HG02885 (cell line): ENCODE results near the gene CORO2A.

Source experiments
- ATAC-seq: cut with Tn5 transposase; IDR thresholded peaks from one replicate; pipeline ENCODE4 v1.9.1; 2021; ENCODE audit warnings: mild to moderate bottlenecking; ENCODE audit not compliant: unreplicated experiment, poor library complexity

The CORO2A gene

DNA sequence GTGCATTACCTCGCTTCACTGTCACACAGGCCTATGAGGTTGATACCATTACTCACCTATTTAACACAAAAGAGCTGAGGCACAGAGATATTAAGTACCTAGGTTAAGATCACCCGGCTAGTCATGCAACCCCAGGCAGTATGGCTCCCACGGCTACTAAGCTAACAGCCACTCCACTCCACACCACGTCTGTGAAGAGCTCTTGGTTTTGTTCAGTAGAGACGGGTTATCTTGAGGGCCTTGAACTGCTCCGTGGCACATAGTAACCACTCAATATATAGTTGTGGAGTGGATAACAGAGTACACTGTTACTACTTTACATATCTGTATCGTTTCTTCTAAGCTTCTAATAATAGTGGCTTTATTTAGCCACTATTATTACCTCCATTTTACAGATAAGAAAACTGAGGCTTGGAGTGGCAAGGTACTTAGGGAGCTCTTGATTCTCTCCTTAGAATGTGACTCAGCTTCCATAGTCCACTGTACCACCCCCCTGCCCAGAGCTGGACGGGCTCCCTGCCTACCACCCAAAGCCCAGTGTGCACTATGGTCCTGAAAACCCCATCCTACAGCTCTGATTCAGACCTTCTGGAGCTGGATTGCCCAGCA is 1.0 kb upstream of the CORO2A start:
- ATAC-seq, result no peak

DNA sequence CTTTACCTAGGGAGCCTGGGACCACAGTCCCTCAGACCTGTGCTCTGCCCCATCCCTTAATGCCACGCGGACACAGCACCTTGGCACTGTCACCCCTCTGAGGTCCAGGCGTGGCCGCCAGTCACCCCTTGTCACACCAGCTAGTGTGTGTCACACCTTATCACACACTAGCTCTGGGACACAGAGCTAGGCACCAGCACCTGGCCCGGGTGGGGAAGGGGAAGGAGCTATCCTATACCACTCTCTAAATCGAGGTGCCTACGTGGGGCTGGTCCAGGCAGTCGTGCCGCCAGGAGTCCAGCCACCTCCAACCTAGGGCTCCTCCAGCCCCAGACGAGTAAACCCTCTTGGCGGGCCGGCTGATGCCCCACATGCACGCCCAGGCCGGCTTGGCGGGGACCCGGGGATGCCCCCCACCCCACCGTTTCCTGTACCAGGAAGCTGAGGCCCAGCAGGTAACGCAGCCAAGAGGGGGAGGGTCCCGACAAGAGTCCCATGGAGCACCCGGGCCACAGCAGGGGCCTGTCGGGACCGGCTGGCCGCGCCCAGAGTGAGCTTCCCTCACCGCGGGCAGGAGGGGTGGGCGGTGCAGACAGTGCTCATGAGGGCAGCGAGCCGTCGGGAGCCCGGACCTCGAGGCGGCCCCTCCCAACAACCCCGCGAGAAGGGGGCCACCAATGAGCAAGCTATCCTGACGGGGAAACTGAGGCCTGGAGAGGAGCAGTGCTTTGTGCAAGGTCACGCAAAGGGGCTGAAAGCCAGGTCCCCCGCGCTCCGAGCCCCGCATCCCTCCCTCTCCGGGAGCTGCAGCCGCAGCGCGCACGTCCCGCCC is 550 bp downstream of the CORO2A start:
- ATAC-seq, result no peak

DNA sequence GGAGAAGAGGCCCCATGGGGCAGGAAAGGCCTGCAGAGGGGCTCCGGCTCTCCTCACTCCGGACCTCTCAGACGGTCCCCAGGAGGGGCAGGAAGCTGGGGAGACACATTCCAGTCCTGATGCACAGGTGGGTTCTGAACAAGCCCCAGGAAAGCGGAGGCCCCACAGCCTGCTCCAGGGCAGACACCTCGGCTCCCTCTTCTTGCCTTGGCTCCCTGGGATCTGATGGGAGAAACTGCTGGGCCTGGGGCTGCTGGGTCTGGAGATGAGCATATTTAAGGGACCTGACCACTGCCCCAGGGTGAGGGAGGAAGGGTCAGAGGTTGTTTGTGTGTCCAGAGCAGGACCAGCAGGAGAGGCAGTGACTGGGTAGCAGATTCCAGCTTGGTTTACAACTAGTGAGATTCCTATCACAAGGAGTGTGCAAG is 1.2 kb downstream of the CORO2A start:
- ATAC-seq, result no peak

DNA sequence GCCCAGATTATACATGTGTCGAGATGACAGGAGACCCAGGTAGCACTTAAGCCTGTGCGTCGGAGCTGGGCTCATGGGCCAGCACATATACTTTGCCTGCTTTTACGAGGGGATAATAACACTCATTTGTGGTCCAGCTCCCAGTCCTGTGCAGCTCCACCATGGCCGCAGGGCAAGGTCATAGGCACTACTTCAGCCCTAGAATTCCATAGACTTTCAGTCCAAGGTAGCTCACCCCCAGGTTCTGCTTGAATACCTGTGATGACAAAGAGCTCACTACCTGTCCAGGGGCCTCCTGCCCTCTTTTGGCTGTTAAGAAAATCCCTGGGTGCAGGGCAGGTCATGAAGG is 1.7 kb downstream of the CORO2A start:
- no peak for ATAC-seq

DNA sequence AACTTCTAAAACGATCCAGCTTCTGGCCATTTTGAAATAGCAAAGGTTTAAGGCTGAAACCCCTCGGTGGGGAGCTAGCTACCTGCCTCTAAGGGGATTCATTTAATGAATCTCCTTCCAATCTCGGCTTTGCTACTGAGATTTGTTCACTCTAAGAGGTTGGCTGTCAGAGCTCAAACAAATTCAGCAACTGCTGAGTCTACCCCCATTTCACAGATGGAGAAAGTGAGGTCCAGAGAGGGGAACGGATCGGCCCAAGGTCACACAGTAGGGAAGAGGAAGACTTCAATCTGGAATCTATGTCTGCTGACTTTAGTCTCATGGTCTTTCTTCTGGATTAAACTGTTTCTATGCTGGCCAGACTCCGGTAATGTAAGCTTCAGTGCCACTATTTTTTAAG is 3.0 kb downstream of the CORO2A start:
- no peak for ATAC-seq

DNA sequence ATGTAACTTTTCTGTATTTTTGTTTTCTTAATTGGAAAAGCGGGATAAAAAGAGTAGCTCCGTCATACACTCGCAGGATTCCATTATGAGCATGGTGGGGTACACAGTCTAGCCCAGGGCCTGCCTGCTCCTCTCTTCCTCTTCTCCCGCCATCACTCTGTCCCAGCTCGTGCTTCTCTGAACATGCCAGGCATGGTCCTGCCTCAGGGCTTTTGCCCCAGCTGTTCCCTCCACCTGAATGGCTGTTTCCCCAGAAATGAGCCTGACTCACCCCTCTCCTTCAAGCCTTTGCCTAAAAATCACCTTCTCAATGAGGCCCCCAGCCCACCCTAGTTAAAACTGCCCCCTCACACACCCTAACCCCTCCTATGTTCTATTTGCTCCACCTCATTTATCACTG is 4.5 kb downstream of the CORO2A start:
- no peak for ATAC-seq

DNA sequence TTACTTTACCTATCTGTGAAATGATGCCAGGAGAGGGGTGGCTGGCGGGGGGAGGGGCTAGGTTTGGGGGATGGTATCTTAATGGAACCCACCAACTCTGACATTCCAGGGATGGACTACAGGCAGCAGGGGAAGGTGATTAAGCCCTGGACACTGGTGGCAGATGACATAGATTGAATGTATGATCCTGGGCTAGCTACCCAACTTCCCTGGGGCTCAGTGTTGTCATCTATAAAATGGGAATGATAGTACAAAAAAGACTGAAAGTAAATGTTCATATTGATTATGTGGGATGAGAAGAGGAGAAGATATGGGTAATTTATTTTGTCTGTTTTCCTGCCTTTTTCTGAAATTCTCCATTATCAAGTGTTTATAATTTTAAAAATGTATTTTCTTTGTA is 6.2 kb downstream of the CORO2A start:
- ATAC-seq, result no peak

DNA sequence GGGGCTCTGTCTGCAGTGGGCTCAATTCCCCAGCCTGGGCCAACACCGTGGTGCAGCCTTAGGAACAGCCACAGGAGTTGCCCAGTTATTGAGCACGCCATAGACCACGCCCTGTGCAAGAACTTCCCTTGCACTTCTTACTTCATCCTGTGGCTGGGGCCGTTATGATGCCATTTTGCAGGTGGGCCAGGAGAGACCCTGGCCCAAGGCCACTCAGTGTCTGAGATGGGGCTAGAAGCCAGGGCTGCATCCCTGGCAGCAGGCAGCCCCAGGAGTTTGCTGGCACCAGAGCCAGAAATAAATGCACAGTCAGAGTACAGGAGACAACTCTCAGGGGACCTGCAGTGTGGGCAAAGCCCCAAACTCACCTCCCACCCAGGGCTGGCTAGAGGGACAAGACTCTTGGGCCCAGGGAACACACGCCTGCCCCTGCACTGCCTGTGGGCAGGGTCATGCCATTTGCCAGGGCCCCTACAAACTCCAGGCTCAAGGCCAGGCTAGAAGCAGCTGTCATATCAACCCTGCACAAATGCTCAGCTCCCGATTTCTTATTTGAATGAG is 6.7 kb downstream of the CORO2A start:
- ATAC-seq, result no peak

DNA sequence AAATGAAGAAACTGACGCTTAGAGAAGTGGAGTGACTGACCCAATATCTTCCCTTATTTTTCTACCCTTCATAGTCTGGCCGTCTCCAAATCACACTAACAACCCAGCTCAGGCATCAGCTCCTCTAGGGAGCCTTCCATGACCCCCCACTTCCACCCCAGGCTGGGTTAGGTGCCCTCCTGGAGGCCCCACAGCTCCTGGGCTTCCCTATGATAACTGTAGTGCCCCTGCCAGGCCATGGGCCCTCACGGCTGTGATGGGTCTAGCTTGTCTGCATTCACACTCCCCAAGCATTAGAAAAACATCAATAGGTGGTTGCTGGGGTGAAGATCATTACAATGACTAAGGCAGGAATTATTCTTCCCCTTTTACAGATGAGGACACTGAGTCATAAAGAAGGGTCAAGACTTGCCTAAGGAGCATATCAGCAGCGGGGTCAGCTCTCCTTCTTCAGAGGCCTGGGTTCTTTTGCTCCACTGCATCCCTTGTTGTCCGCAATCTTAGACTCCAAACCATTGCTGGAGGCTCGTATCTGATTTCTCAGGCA is 7.3 kb downstream of the CORO2A start:
- ATAC-seq, result no peak

DNA sequence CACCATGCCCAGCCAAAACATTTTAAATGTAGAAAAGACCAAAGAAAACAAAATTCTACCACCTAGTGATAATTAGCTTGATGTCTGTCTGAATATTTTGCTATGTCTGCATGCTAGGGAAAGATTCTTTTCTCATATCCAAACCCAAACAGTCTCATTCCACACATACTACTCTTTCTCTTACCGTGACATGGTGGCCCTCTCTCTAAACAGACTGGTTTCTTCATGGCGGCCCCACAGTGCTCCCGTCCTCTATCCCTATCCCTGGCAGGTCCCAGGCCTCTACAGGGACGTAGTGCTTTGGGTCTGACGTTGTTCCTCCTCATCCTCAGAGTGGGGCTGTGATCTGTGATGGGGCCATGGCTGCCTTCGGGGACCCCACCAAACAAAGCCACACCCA is 8.1 kb downstream of the CORO2A start:
- no peak for ATAC-seq

DNA sequence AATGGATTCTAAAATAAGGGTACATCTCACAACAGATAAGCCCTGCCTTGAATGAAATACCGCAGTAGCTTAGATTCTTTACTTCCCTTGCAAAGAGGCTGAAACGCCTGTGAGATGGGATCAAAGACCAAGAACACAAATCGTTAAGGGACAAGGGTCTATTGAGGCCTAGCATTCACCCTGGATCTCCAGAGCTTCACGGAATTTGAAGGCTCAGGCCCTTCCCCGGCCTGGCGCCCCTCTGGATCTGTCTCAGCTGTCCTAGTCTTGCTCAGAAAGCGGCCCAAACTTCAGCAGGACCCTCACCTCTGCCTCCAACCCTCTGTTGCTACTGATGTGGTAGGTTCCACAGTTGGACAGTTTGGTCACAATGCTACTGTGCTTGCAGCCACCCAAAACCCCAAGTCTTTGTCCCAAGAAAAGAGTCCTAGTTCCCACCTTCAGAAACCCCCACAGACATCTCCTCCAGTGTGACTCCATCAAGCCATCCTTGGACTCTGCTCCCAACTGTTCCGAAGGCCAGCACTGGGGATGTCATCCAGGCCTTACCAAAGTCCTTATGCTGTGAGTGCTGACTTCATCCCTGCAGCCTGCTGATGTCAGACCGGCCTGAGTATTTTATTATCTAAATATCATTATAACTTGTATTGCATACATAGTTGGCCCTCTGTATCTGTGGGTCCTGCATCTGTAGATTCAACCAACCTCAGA is 9.4 kb downstream of the CORO2A start:
- no peak for ATAC-seq

DNA sequence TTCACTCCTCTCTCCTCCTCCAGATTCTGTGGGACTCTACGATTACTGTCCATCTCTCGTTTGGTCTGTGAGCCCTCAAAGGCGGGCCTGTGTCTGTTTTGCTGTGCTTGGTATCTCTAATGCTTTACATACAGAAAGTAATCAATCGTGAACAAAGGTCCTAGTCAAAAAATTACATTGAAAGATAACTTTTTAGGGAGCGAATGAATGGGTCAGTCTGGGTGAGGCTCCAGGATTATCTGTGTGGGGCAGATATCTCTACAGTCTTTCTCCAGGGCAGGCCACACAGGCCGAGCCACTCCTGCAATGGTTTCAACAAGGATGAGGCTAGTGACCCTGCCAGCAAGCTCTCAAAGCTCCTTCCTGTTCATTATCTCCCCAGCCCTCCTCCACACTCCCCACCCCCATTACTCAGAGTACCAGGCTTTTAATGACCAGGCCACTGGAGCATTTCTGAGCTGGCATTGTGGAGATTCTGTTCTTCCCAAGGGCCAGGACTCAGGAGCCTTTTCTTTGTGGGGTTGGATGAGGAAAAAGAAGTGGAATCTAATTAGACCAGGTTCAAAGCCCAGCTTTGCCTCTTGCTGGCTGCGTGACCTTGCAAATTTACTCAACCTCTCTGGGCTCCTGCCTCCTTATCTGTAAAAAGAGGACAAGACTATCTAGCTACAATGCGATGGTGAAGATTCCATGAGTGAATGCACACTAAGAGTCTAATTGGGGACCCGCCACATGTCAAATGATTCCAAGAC is 10.2 kb downstream of the CORO2A start:
- no peak for ATAC-seq

DNA sequence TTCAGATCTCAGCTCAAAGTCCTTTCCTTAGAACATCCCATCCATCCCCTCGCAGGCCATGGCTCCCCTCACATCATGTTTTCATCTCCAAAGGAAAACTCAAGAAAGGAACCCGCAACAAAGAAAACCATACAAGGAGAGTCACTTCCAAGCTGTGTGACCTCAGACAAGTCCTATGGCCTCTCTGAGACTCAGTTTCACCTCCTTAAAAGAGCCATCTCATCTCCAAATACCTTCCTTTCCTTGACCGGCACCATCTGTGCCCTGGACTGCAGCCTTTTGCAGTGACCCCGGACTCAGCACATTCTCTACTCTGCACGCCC is 10.7 kb downstream of the CORO2A start:
- ATAC-seq, result no peak

DNA sequence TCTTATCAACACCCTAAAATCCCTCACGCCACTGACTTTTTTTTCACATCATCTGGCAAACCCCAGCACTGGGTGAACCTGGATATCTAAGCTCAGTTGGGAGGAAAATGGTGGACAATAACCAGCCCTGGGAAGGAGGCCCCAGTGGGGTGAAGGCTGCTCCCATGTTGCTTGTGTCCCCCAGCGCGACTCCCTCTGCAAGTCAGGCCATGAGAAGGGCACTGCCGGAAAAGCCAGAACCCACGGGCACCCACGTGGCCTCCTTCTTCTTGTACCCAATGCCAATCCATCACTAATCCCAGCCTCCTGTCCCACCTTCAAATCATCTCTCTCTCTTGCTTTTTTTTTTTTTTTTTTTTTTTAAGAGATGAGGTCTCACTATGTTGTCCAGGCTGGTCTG is 11.4 kb downstream of the CORO2A start:
- ATAC-seq, result no peak

DNA sequence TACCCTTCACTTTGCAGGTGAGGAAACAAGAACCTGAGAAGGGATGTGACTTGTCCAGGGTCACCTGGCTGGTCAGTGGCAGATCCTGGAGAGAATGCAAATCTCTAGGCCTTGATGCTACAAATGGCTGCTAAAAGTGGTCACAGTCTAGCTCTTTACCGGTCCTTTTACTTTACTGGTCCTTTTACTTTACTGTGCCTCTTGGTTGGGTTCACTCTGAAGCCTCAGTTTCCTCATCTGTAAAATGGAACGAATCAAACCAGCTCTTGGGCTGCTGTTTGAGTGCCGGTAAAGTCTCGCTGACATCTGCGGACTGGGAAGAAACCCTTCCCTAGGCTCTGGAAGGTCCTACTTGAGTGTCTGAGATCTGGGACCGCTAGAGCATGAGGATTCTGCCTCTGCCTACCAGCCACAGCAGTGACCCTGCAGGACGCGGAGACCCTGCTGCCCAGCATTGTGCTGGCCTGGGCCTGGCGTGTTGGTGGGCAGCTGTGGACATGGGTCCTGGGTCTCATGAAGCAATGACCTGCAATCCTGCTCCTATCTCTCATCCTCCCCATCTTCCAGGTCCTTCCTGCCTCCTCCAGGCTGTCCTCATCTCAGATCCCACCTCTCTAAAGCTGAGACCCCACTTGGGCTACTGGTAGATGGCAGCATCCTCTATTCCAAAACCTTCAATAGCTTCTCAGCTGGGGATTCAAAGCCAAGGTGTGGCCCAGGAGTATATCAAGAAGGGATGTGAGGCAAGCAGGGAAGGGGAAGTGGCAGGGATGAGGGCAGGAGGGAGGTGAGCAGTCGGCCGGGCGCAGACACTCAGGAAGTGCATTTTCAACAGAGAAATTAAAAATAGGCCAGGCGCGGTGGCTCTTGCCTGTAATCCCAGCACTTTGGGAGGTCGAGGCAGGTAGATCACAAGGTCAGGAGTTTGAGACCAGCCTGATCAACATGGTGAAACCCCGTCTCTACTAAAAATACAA is 13.3 kb downstream of the CORO2A start:
- ATAC-seq, result no peak

DNA sequence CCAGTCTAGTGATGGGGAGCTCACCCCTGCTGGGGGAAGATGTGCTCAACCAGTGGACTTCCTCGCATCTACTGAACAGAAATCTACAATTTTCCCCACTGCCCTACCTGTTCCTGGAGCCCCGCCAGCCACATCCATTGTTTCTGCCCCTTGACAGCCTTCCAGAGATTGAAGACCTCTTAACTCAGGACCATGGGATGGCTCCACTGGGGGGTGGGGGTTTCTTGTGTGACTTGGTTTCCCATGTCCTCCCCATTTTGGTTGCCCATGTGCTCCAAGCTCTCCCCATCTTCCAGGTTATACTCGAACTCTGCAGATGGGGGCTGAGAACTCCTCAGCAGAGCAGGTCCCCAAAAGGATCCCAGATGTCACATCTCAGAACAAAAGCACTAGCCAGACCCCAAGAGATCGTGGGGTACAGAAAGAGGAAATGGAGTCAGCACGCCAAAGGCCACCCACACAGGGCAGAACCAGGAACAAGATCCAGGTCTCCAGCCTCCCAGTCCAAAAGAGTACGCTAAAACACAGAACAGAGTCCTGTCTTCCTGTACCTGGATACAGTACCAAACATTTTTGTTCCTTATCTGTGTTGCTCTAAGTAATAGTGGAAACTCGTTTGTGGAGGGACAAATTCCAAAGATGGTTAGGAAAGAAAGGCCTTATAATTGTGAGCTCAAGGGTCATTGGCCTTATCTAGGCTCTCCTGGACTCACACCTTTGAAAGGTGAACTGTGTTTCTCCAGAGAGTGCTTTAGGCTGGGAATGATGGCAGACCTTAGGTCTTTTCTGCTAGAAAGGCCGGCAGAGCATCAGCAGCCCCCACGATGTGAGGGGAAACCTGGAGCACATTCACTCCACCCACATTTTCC is 15.8 kb downstream of the CORO2A start:
- ATAC-seq, result no peak

DNA sequence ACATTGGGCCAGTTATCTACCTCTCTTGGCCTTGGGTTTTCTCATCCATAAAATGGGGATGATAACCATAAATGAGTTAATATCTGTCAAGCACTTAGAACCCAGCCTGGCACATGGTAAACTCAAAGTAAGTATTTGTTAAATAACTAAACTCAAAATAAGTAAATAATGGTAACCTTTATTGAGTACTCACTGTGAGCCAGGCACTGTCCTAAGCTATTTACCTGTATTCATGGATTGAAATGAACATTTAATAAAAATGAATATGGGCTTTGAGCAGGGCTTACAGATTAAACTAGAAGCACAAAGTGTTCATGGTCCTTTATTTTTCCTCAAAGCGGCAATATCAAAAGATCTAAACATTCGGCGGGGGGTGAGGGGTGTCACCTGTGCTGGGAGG is 16.7 kb downstream of the CORO2A start:
- ATAC-seq, result no peak

DNA sequence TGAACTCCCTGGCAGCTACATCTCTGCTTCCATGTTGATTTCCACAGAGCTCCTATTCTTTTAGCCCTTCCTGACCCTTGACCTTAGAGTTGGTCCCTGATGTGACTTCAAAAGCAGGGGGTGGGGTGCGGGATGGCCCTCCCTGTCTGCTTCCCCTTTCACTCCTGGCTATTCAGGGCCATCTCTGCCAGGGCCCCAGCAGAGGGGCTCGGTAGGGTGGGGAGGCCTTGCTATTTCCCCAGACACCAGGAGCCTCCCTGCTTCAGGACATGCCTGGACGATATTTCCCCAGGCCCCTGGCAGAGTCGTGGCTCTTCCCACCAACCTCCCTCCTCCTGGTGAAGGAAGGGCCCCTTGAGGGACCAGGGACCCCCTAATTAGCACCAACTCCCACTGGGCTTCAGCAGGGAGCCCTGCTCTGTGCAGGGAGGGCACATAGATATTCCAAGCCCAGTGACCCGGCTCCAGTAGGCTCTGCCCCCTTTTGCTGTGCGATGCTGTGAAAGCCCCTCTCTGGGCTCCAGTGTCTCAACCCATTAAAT is 17.3 kb downstream of the CORO2A start:
- ATAC-seq, result no peak
